A549 (cell line): ENCODE measurements around the gene CMIP.

ENCODE experiments used
- CEBPB ChIP-seq, 2 experiments: fragments of >200 bp in 1 of 2; sonication (Bioruptor Twin) in 1 of 2; formaldehyde crosslinking in 1 of 2; IDR thresholded peaks; 2 replicates each; pipeline ENCODE4 v1.6.1; 2012 to 2016
- CHD2 ChIP-seq: fragments of 150-350 bp; IDR thresholded peaks from 2 replicates; pipeline ENCODE4 v1.6.1; 2014; ENCODE audit warnings: low read length; ENCODE audit not compliant: partially characterized antibody
- CTCF ChIP-seq: fragments of >200 bp; sonication (Bioruptor Twin); formaldehyde crosslinking; IDR thresholded peaks from 3 replicates; pipeline ENCODE4 v1.5.1; 2016
- EP300 ChIP-seq, 2 experiments: fragments of >200 bp; sonication (Bioruptor Twin); formaldehyde crosslinking; IDR thresholded peaks; 2 replicates in 1 of 2; 3 replicates in 1 of 2; pipeline ENCODE4 v1.6.1; 2016 to 2017
- HOXB5 ChIP-seq: fragments of 250-450 bp; sonication (Bioruptor Pico); IDR thresholded peaks from 2 replicates; pipeline ENCODE4 v1.5.0; 2020; ENCODE audit warnings: mild to moderate bottlenecking, moderate library complexity
- JUNB ChIP-seq: fragments of >200 bp; sonication (Bioruptor Twin); formaldehyde crosslinking; IDR thresholded peaks from 2 replicates; pipeline ENCODE4 v1.6.1; 2016
- MAX ChIP-seq: IDR thresholded peaks from 2 replicates; pipeline ENCODE4 v1.6.1; 2012
- MYC ChIP-seq: IDR thresholded peaks from 2 replicates; pipeline ENCODE4 v1.6.1; 2012; ENCODE audit warnings: mild to moderate bottlenecking, inconsistent platforms, low read length, improper control_type of control experiment, borderline replicate concordance
- POLR2A ChIP-seq: IDR thresholded peaks from 2 replicates; pipeline ENCODE4 v1.6.1; 2012; ENCODE audit warnings: mild to moderate bottlenecking, low read length
- TF ChIP-seq, protein P1 (sequence below): fragments of 200-600 bp; sonication (generic); IDR thresholded peaks from 2 replicates; pipeline ENCODE4 v1.6.1; 2016; ENCODE audit warnings: antibody characterized with exemption, mild to moderate bottlenecking, moderate library complexity
- TF ChIP-seq, protein P2 (sequence below): IDR thresholded peaks from 2 replicates; pipeline ENCODE4 v1.6.1; 2012

GRCh38 chr16:81617021-81617346 is 172.4 kb downstream of the CMIP start:
- TF ChIP-seq POLR2A (no peak), CHD2 (no peak), EP300 (IDR thresholded peaks at IDR 0.05) (no peak), HOXB5 (CRISPR knock-in tag) (no peak), CTCF (no peak), MAX (no peak), JUNB (no peak), MYC (no peak), CEBPB (IDR thresholded peaks at IDR 0.05) (no peak)
- TF ChIP-seq, protein P1, sequence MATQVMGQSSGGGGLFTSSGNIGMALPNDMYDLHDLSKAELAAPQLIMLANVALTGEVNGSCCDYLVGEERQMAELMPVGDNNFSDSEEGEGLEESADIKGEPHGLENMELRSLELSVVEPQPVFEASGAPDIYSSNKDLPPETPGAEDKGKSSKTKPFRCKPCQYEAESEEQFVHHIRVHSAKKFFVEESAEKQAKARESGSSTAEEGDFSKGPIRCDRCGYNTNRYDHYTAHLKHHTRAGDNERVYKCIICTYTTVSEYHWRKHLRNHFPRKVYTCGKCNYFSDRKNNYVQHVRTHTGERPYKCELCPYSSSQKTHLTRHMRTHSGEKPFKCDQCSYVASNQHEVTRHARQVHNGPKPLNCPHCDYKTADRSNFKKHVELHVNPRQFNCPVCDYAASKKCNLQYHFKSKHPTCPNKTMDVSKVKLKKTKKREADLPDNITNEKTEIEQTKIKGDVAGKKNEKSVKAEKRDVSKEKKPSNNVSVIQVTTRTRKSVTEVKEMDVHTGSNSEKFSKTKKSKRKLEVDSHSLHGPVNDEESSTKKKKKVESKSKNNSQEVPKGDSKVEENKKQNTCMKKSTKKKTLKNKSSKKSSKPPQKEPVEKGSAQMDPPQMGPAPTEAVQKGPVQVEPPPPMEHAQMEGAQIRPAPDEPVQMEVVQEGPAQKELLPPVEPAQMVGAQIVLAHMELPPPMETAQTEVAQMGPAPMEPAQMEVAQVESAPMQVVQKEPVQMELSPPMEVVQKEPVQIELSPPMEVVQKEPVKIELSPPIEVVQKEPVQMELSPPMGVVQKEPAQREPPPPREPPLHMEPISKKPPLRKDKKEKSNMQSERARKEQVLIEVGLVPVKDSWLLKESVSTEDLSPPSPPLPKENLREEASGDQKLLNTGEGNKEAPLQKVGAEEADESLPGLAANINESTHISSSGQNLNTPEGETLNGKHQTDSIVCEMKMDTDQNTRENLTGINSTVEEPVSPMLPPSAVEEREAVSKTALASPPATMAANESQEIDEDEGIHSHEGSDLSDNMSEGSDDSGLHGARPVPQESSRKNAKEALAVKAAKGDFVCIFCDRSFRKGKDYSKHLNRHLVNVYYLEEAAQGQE, result no peak
- TF ChIP-seq, protein P2, sequence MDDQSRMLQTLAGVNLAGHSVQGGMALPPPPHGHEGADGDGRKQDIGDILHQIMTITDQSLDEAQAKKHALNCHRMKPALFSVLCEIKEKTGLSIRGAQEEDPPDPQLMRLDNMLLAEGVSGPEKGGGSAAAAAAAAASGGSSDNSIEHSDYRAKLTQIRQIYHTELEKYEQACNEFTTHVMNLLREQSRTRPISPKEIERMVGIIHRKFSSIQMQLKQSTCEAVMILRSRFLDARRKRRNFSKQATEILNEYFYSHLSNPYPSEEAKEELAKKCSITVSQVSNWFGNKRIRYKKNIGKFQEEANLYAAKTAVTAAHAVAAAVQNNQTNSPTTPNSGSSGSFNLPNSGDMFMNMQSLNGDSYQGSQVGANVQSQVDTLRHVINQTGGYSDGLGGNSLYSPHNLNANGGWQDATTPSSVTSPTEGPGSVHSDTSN, result no peak
